ENCODE data around the gene GLRX.
A peak's percentile ranks its signal among the peaks of the same experiment; 100 is the strongest.

The GLRX gene

GRCh38 chr5:95850391-95850894, 27.9 kb upstream of the GLRX start:
- Histone ChIP-seq H3K9ac (ENCODE audit: low read depth, low read length) (no peak overlapping the region), H3K4me2 (ENCODE audit: low read length) (no peak overlapping the region), H3K36me3 (ENCODE audit: insufficient read depth, low read length) (no peaks in the 10 kb centered on the region), H3K4me1 (ENCODE audit: control insufficient read depth, insufficient read depth, low read length) (peaks cover 25% of the 10 kb centered on the region), H3K4me3 (ENCODE audit: low read length) (no peak overlapping the region), H3K27me3 (ENCODE audit: control insufficient read depth, insufficient read depth, low read length) (no peaks in the 10 kb centered on the region), H3K9me3 (replicated peaks; ENCODE audit: low read length) (no peaks in the 10 kb centered on the region)

DNA sequence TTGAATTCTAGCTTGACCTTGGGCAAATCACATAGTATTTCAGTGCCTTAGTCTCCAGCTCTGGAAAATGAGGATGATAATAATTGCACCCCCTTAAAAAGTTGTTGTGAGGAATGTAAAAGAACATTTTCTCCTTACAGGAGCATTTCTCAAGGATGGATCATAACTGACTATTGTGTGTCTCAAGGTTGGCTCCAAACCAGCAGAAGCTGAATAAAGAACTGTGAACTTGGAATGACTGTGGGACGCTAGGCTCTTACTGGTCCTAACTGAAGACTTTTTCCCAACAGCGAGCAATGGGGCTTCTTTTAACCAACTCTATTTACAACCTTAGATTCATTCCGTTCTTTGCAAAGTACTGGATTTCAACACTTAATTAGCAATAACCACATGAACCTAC, 26.2 kb upstream of the GLRX start:
- Histone ChIP-seq H3K36me3 (ENCODE audit: insufficient read depth, low read length) (no peaks in the 10 kb centered on the region), H3K27me3 (ENCODE audit: control insufficient read depth, insufficient read depth, low read length) (no peaks in the 10 kb centered on the region), H3K9me3 (replicated peaks; ENCODE audit: low read length) (no peaks in the 10 kb centered on the region), H3K4me1 (ENCODE audit: control insufficient read depth, insufficient read depth, low read length) (peaks cover 25% of the 10 kb centered on the region), H3K4me3 (ENCODE audit: low read length) (no peak overlapping the region), H3K9ac (ENCODE audit: low read depth, low read length) (peak overlapping the region; percentile 67), H3K4me2 (ENCODE audit: low read length) (peak overlapping the region; percentile 20)

DNA sequence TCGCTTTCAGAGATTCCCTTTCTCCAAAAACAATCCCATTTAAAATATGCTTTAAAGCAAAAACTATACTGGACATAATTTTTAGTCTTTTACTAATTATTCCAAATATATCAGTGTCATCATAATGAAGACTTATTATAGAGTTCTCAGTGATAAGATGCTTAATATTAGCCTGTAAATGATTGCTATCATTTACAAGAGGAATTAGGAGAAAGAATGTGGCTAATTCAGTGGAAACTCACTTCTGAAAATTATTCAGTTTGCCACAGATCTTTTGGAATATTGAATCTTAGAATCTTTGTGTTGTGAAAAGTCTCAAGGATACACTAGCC, 24.7 kb upstream of the GLRX start:
- no peaks in the 10 kb centered on the region for H3K9me3 ChIP-seq (replicated peaks; ENCODE audit: low read length)
- no peaks in the 10 kb centered on the region for H3K36me3 ChIP-seq (ENCODE audit: insufficient read depth, low read length)
- no peak overlapping the region for H3K9ac ChIP-seq (ENCODE audit: low read depth, low read length)
- no peak overlapping the region for H3K4me3 ChIP-seq (ENCODE audit: low read length)
- H3K4me1 ChIP-seq (ENCODE audit: control insufficient read depth, insufficient read depth, low read length) = peaks cover 38% of the 10 kb centered on the region
- H3K27me3 ChIP-seq (ENCODE audit: control insufficient read depth, insufficient read depth, low read length) = no peaks in the 10 kb centered on the region
- no peak overlapping the region for H3K4me2 ChIP-seq (ENCODE audit: low read length)

GRCh38 chr5:95846554-95847260, 24.2 kb upstream of the GLRX start:
- Histone ChIP-seq H3K4me1 (ENCODE audit: control insufficient read depth, insufficient read depth, low read length) (peaks cover 43% of the 10 kb centered on the region), H3K9me3 (replicated peaks; ENCODE audit: low read length) (no peaks in the 10 kb centered on the region), H3K27me3 (ENCODE audit: control insufficient read depth, insufficient read depth, low read length) (no peaks in the 10 kb centered on the region), H3K9ac (ENCODE audit: low read depth, low read length) (peak overlapping the region; percentile 36), H3K4me3 (ENCODE audit: low read length) (no peak overlapping the region), H3K4me2 (ENCODE audit: low read length) (no peak overlapping the region), H3K36me3 (ENCODE audit: insufficient read depth, low read length) (no peaks in the 10 kb centered on the region)

DNA sequence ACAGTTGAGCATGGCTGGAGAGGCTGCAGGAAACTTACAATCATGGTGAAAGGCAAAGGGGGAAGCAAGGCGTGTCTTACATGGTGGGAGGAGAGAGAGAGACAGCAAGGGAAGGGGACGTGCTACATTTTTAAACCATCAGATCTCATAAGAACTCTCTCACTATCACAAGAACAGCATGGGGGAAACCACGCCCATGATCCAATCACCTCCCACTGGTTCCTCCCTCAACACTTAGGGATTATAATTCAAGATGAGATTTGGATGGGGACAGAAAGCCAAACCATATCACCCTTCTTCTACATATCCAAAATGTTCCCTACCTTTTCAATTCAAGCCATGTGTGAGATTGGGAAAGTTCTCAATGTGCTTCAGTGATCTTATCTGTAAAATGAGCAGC, 22.9 kb upstream of the GLRX start:
- Histone ChIP-seq H3K27me3 (ENCODE audit: control insufficient read depth, insufficient read depth, low read length) (no peaks in the 10 kb centered on the region), H3K36me3 (ENCODE audit: insufficient read depth, low read length) (no peaks in the 10 kb centered on the region), H3K9me3 (replicated peaks; ENCODE audit: low read length) (no peaks in the 10 kb centered on the region), H3K4me3 (ENCODE audit: low read length) (no peak overlapping the region), H3K4me2 (ENCODE audit: low read length) (no peak overlapping the region), H3K9ac (ENCODE audit: low read depth, low read length) (no peak overlapping the region), H3K4me1 (ENCODE audit: control insufficient read depth, insufficient read depth, low read length) (peaks cover 46% of the 10 kb centered on the region)

GRCh38 chr5:95843733-95844223, 21.3 kb upstream of the GLRX start:
- Histone ChIP-seq H3K4me1 (ENCODE audit: control insufficient read depth, insufficient read depth, low read length) (peaks cover 39% of the 10 kb centered on the region), H3K9ac (ENCODE audit: low read depth, low read length) (no peak overlapping the region), H3K4me3 (ENCODE audit: low read length) (no peak overlapping the region)

DNA sequence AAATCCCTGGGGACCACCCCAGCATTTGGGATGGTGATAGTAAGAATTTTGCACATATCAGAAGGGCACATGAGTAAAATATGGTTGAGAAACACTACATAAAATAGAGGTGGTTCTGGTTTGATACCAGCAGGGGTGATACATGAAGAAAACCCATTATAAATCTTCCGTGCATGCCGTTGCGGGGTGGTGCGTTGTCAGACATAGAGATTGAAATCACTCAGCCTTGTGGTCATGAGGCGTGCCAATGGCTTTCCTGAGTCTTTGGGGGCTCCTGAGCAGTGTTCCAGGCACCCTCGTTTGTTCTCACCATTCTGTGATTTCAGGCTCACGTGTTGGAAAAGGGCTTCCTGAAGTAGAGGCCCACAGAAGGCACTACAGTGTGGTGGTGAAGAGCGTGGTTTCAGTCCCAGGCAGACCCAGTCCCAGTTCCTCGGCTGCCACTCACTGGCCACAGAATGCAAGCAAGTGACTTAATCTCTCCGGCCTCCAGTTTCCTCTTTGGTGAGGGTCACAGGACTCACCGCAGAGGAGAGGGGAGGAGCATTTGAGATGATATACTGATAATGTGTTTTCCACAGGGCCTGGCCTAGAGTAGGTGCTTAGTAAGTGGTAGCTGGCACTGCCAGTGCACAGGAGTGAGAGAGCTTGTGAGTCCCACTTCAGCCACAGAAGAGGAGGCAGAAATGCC, 20.5 kb upstream of the GLRX start:
- Histone ChIP-seq H3K4me1 (ENCODE audit: control insufficient read depth, insufficient read depth, low read length) (peaks cover 32% of the 10 kb centered on the region), H3K4me3 (ENCODE audit: low read length) (no peak overlapping the region), H3K4me2 (ENCODE audit: low read length) (no peak overlapping the region), H3K36me3 (ENCODE audit: insufficient read depth, low read length) (no peaks in the 10 kb centered on the region), H3K9me3 (replicated peaks; ENCODE audit: low read length) (no peaks in the 10 kb centered on the region), H3K27me3 (ENCODE audit: control insufficient read depth, insufficient read depth, low read length) (no peaks in the 10 kb centered on the region), H3K9ac (ENCODE audit: low read depth, low read length) (no peak overlapping the region)

More at GRCh38 chr5:95843733-95844223, 21.3 kb upstream of the GLRX start:
- no peak overlapping the region for H3K4me2 ChIP-seq (ENCODE audit: low read length)
- H3K36me3 ChIP-seq (ENCODE audit: insufficient read depth, low read length) = no peaks in the 10 kb centered on the region
- no peaks in the 10 kb centered on the region for H3K9me3 ChIP-seq (replicated peaks; ENCODE audit: low read length)
- H3K27me3 ChIP-seq (ENCODE audit: control insufficient read depth, insufficient read depth, low read length) = no peaks in the 10 kb centered on the region

DNA sequence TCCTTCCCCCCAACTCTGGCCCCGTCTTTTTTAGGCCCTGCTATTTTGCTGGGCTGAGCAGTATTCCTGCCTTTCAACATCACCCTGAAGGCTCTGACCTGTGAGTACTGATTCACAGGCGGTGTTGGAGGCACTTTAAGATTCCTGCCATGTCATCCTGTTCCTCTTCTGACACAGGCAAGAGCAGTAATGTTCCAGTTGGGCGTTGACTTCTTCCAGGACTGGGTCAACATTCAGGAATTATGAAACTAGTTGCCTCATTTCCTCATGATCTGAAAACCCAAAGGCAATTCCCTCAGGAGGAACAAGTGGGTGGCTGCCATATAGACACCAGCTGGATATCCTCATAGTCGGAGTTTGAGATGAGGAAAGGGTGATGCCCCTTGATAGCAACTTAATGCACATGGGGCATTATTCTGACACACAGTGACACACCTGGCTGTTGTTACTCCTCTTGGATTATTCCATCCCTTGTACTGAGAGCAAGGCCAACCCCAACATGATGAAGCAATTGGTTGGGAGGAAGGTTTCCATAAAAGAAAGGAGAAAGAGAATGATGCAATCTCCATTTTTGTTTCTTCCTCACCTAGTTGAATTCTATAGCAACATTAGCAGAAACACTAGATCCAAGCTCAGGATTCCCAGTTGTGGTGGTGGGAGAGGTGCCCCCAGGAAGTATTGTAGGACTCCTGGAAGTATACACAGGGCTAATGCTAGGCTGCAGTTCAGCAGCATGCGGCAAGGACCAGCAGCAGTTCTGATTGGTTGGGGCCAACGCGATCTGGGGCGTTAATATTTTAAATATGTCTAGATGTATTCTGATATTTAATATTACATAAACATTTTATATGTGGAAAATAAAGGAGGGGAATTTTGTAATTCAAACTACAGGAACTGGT, 19.6 kb upstream of the GLRX start:
- no peaks in the 10 kb centered on the region for H3K36me3 ChIP-seq (ENCODE audit: insufficient read depth, low read length)
- no peaks in the 10 kb centered on the region for H3K9me3 ChIP-seq (replicated peaks; ENCODE audit: low read length)
- H3K4me2 ChIP-seq (ENCODE audit: low read length) = no peak overlapping the region
- peaks cover 30% of the 10 kb centered on the region for H3K4me1 ChIP-seq (ENCODE audit: control insufficient read depth, insufficient read depth, low read length)
- H3K4me3 ChIP-seq (ENCODE audit: low read length) = no peak overlapping the region
- H3K27me3 ChIP-seq (ENCODE audit: control insufficient read depth, insufficient read depth, low read length) = no peaks in the 10 kb centered on the region
- H3K9ac ChIP-seq (ENCODE audit: low read depth, low read length) = no peak overlapping the region

DNA sequence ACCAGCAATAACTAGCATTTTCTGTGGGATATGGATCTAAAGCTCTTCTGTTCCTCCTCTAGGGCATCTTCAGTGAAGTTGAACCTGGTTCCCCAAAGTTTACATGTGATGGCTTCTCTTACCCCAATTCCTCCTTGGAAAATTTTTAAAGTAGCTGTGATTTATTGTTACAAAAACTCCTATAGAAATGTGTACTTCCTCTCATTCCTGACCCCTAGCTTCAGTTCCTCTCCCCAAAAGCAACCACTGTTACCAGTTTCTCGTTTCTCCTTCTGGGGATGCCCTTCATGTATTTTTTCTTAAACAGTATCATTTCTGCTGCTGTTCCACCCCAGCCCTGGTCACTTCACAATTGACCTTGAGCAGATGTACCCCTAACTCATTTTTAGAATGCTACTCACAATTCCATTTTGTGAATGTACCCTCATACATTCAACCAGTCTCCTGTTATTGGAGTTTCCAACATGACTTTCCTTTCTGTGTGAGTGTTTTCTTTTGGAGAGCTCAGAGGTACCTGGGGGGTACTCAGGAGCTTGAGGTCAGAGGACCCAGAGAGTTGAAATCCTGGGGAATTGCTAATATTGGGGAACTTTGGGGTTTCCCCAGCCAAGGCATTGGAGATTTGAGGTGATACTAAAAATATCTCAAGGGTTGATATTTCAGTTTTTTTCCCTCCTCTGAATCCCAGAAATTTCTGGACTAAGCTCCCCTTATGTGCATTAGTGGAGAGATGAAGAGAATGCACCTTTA, 18.6 kb upstream of the GLRX start:
- Histone ChIP-seq H3K9ac (ENCODE audit: low read depth, low read length) (no peak overlapping the region), H3K36me3 (ENCODE audit: insufficient read depth, low read length) (no peaks in the 10 kb centered on the region), H3K9me3 (replicated peaks; ENCODE audit: low read length) (no peaks in the 10 kb centered on the region), H3K4me1 (ENCODE audit: control insufficient read depth, insufficient read depth, low read length) (peaks cover 30% of the 10 kb centered on the region), H3K4me3 (ENCODE audit: low read length) (no peak overlapping the region), H3K4me2 (ENCODE audit: low read length) (no peak overlapping the region), H3K27me3 (ENCODE audit: control insufficient read depth, insufficient read depth, low read length) (no peaks in the 10 kb centered on the region)

- no peaks in the 10 kb centered on the region for H3K36me3 ChIP-seq (ENCODE audit: insufficient read depth, low read length)
- no peak overlapping the region for H3K4me2 ChIP-seq (ENCODE audit: low read length)
- H3K4me3 ChIP-seq (ENCODE audit: low read length) = no peak overlapping the region
- no peaks in the 10 kb centered on the region for H3K9me3 ChIP-seq (replicated peaks; ENCODE audit: low read length)
- no peak overlapping the region for H3K9ac ChIP-seq (ENCODE audit: low read depth, low read length)
- no peaks in the 10 kb centered on the region for H3K27me3 ChIP-seq (ENCODE audit: control insufficient read depth, insufficient read depth, low read length)
- H3K4me1 ChIP-seq (ENCODE audit: control insufficient read depth, insufficient read depth, low read length) = peaks cover 42% of the 10 kb centered on the region
These were observed 17.1 kb upstream of the GLRX start for GRCh38 chr5:95839658-95840057.

- Histone ChIP-seq H3K9ac (ENCODE audit: low read depth, low read length) (no peak overlapping the region), H3K4me2 (ENCODE audit: low read length) (no peak overlapping the region), H3K4me3 (ENCODE audit: low read length) (no peak overlapping the region), H3K9me3 (replicated peaks; ENCODE audit: low read length) (no peaks in the 10 kb centered on the region), H3K27me3 (ENCODE audit: control insufficient read depth, insufficient read depth, low read length) (no peaks in the 10 kb centered on the region), H3K4me1 (ENCODE audit: control insufficient read depth, insufficient read depth, low read length) (peaks cover 46% of the 10 kb centered on the region), H3K36me3 (ENCODE audit: insufficient read depth, low read length) (no peaks in the 10 kb centered on the region)
These were observed 16.0 kb upstream of the GLRX start for GRCh38 chr5:95838556-95838955.
